HL-60/S4 treated with retinoic acid at 250 ng/mL for 4 days and 3 days (cell line): Measurements from ENCODE around the gene UNC93A.
"Not testable (repeated sequence)": the region's sequence is repeated elsewhere in the genome, so short reads cannot be mapped to it uniquely, and the experiment has no call there.

ENCODE experiments used
- in situ Hi-C: fragments of 300-500 bp; cut with MboI; formaldehyde crosslinking; loops from 2 replicates; pipeline ENCODE4 v1.7.0; 2022; ENCODE audit warnings: low sequenced_read_pairs

UNC93A gene

GRCh38 chr6:167290786-167291622, at the start of gene UNC93A:
TSS of gene UNC93A (plus strand) at chr6:167291315. CDS start at chr6:167291490, 175 bp downstream.
- in situ Hi-C loops, result no loop called here

GRCh38 chr6:167241321-167242134, 49.6 kb upstream of the UNC93A start:
- in situ Hi-C loops, result not testable (repeated sequence)

GRCh38 chr6:167242135-167242506, 49.0 kb upstream of the UNC93A start:
- in situ Hi-C loops, result not testable (repeated sequence)

GRCh38 chr6:167242511-167243051, 48.5 kb upstream of the UNC93A start:
- in situ Hi-C loops, result not testable (repeated sequence)

- in situ Hi-C loops, result no loop called here
Measured at GRCh38 chr6:167244064-167244960, 46.8 kb upstream of the UNC93A start.

- in situ Hi-C loops, result no loop called here
Measured at GRCh38 chr6:167244991-167245390, 46.1 kb upstream of the UNC93A start.

- in situ Hi-C loops, result no loop called here
Measured at GRCh38 chr6:167245591-167245990, 45.5 kb upstream of the UNC93A start.

- in situ Hi-C loops, result no loop called here
Measured at GRCh38 chr6:167247814-167248595, 43.1 kb upstream of the UNC93A start.

- in situ Hi-C loops, result not testable (repeated sequence)
Measured at GRCh38 chr6:167248878-167249455, 42.1 kb upstream of the UNC93A start.

- in situ Hi-C loops, result no loop called here
Measured at GRCh38 chr6:167252271-167252670, 38.8 kb upstream of the UNC93A start.

- in situ Hi-C loops, result no loop called here
Measured at GRCh38 chr6:167255918-167256553, 35.1 kb upstream of the UNC93A start.

GRCh38 chr6:167258646-167259045, 32.5 kb upstream of the UNC93A start:
- in situ Hi-C loops, result no loop called here

- in situ Hi-C loops, result not testable (repeated sequence)
Measured at GRCh38 chr6:167266057-167266829, 24.9 kb upstream of the UNC93A start.

GRCh38 chr6:167266830-167267555, 24.1 kb upstream of the UNC93A start:
- in situ Hi-C loops, result no loop called here

- in situ Hi-C loops, result not testable (repeated sequence)
Measured at GRCh38 chr6:167267556-167267898, 23.6 kb upstream of the UNC93A start.

GRCh38 chr6:167267921-167268401, 23.2 kb upstream of the UNC93A start:
- in situ Hi-C loops, result no loop called here

- in situ Hi-C loops, result no loop called here
Measured at GRCh38 chr6:167268683-167269280, 22.3 kb upstream of the UNC93A start.
